Uterus (tissue), 2 donors: ENCODE data around the gene COL27A1.

Experiments
- POLR2A ChIP-seq, 2 donors: fragments of 450-650 bp; IDR thresholded peaks; one replicate each; pipeline ENCODE4 v1.6.1; 2016; ENCODE audit warnings: antibody characterized with exemption in 2 of 2, mild to moderate bottlenecking in 1 of 2, moderate library complexity in 1 of 2
- TF ChIP-seq, protein P1 (sequence below), 4 experiments: fragments of 200-600 bp in 2 of 4; fragments of 450-650 bp in 2 of 4; sonication (generic) in 2 of 4; IDR thresholded peaks; one replicate each; pipeline ENCODE4 v1.5.1; 2016 to 2019; ENCODE audit warnings: antibody characterized with exemption in 4 of 4, mild to moderate bottlenecking in 2 of 4, moderate library complexity in 1 of 4

GRCh38 chr9:114290561-114290986 is 135.2 kb downstream of the COL27A1 start:
- no peak for TF ChIP-seq POLR2A (IDR thresholded peaks at IDR 0.05)
- TF ChIP-seq, protein P1, sequence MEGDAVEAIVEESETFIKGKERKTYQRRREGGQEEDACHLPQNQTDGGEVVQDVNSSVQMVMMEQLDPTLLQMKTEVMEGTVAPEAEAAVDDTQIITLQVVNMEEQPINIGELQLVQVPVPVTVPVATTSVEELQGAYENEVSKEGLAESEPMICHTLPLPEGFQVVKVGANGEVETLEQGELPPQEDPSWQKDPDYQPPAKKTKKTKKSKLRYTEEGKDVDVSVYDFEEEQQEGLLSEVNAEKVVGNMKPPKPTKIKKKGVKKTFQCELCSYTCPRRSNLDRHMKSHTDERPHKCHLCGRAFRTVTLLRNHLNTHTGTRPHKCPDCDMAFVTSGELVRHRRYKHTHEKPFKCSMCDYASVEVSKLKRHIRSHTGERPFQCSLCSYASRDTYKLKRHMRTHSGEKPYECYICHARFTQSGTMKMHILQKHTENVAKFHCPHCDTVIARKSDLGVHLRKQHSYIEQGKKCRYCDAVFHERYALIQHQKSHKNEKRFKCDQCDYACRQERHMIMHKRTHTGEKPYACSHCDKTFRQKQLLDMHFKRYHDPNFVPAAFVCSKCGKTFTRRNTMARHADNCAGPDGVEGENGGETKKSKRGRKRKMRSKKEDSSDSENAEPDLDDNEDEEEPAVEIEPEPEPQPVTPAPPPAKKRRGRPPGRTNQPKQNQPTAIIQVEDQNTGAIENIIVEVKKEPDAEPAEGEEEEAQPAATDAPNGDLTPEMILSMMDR (IDR thresholded peaks at IDR 0.05): no peak
